Vagina (tissue), 2 donors: ENCODE results near the gene LIMA1.

Experiments
- CTCF ChIP-seq, 3 experiments: fragments of 450-650 bp in 2 of 3; fragments of 200-600 bp in 1 of 3; sonication (generic) in 1 of 3; IDR thresholded peaks; one replicate each; pipeline ENCODE4 v1.5.1; 2017 to 2019; ENCODE audit warnings: antibody characterized with exemption in 3 of 3, mild to moderate bottlenecking in 2 of 3, moderate library complexity in 2 of 3
- POLR2A ChIP-seq, 2 donors: fragments of 450-650 bp; IDR thresholded peaks; one replicate each; pipeline ENCODE4 v1.6.1; 2017; ENCODE audit warnings: antibody characterized with exemption in 2 of 2, mild to moderate bottlenecking in 2 of 2, moderate library complexity in 2 of 2

GRCh38 chr12:50156641-50157040 lies 126.7 kb downstream of the LIMA1 start:
- TF ChIP-seq POLR2A (IDR thresholded peaks at IDR 0.05) (no peak), CTCF (IDR thresholded peaks at IDR 0.05) (no peak)
